HG02943 (cell line): ENCODE results near the gene ABHD16B.
"Not testable (repeated sequence)": the region's sequence is repeated elsewhere in the genome, so short reads cannot be mapped to it uniquely, and the experiment has no call there.

ENCODE experiments used
- ATAC-seq: cut with Tn5 transposase; IDR thresholded peaks from one replicate; pipeline ENCODE4 v1.9.1; 2021; ENCODE audit warnings: mild to moderate bottlenecking, low read depth, moderate library complexity; ENCODE audit not compliant: unreplicated experiment

Gene ABHD16B

GRCh38 chr20:63874241-63874640 is 12.9 kb downstream of the ABHD16B start:
- not testable (repeated sequence) for ATAC-seq

GRCh38 chr20:63876489-63877036 is 15.3 kb downstream of the ABHD16B start:
- no peak for ATAC-seq

- no peak for ATAC-seq
Observed at GRCh38 chr20:63877755-63878470, 16.6 kb downstream of the ABHD16B start.

GRCh38 chr20:63878899-63879663 is 17.8 kb downstream of the ABHD16B start:
- ATAC-seq = no peak

- ATAC-seq = not testable (repeated sequence)
Observed at GRCh38 chr20:63880901-63881300, 19.6 kb downstream of the ABHD16B start.

GRCh38 chr20:63881451-63882226 is 20.3 kb downstream of the ABHD16B start:
- ATAC-seq = no peak

- ATAC-seq = no peak
Observed at GRCh38 chr20:63882257-63883200, 21.2 kb downstream of the ABHD16B start.

GRCh38 chr20:63883201-63883593 is 21.9 kb downstream of the ABHD16B start:
- ATAC-seq = no peak

GRCh38 chr20:63884506-63885263 is 23.4 kb downstream of the ABHD16B start:
- no peak for ATAC-seq

GRCh38 chr20:63885264-63886053 is 24.2 kb downstream of the ABHD16B start:
- no peak for ATAC-seq

- no peak for ATAC-seq
Observed at GRCh38 chr20:63886054-63886419, 24.7 kb downstream of the ABHD16B start.

- ATAC-seq = no peak
Observed at GRCh38 chr20:63886921-63887320, 25.6 kb downstream of the ABHD16B start.

- ATAC-seq = no peak
Observed at GRCh38 chr20:63889241-63890200, 28.2 kb downstream of the ABHD16B start.

GRCh38 chr20:63890201-63890576 is 28.9 kb downstream of the ABHD16B start:
- ATAC-seq = no peak

- ATAC-seq = no peak
Observed at GRCh38 chr20:63890616-63891015, 29.3 kb downstream of the ABHD16B start.

GRCh38 chr20:63891061-63892002 is 30.0 kb downstream of the ABHD16B start:
- ATAC-seq = no peak
